Measurements from ENCODE around the gene HOXA7.

The HOXA7 gene

GRCh38 chr7:27202018-27202861 lies 45.8 kb upstream of the HOXA7 start:
- TF ChIP-seq CTCF (IDR thresholded peaks at IDR 0.05; ENCODE audit: low read depth, low read length, poor library complexity, severe bottlenecking): no peak
- TF ChIP-seq EZH2phosphoT487 (IDR thresholded peaks at IDR 0.05; ENCODE audit: borderline replicate concordance, low read length): no peak
- Histone ChIP-seq H3K4me3 (ENCODE audit: low read length) (no peak overlapping the region), H3K9me2 (replicated peaks; ENCODE audit: control insufficient read depth, low read length) (no peaks in the 10 kb centered on the region), H3K79me2 (ENCODE audit: control insufficient read depth, low read length) (no peaks in the 10 kb centered on the region), H3K4me2 (ENCODE audit: low read length) (no peak overlapping the region), H3K36me3 (ENCODE audit: control insufficient read depth, low read length) (no peaks in the 10 kb centered on the region), H4K20me1 (ENCODE audit: control insufficient read depth, insufficient read depth, low read depth, low read length) (peaks cover 4% of the 10 kb centered on the region; the same call in 1 of the 2 replicates), H3K4me1 (ENCODE audit: control insufficient read depth, low read length) (peaks cover 15% of the 10 kb centered on the region), H3K9me3 (ENCODE audit: control insufficient read depth, insufficient read depth, low read length) (no peaks in the 10 kb centered on the region), H3K27ac (ENCODE audit: low read depth, low read length) (no peak overlapping the region), H3F3A (ENCODE audit: control insufficient read depth, insufficient read depth) (no peaks in the 10 kb centered on the region), H3K27me3 (ENCODE audit: control insufficient read depth, low read length) (peaks cover 88% of the 10 kb centered on the region)

GRCh38 chr7:27201580-27202017 lies 45.1 kb upstream of the HOXA7 start:
- Histone ChIP-seq H3K4me1 (ENCODE audit: control insufficient read depth, low read length) (peaks cover 15% of the 10 kb centered on the region), H3K27me3 (ENCODE audit: control insufficient read depth, low read length) (peaks cover 87% of the 10 kb centered on the region), H3K4me2 (ENCODE audit: low read length) (peak overlapping the region; percentile 88; the same call in 1 of the 2 replicates), H3K4me3 (ENCODE audit: low read length) (peak overlapping the region; percentile 75; the same call in 1 of the 2 replicates), H4K20me1 (ENCODE audit: control insufficient read depth, insufficient read depth, low read depth, low read length) (peaks cover 4% of the 10 kb centered on the region; the same call in 1 of the 2 replicates), H3K36me3 (ENCODE audit: control insufficient read depth, low read length) (no peaks in the 10 kb centered on the region), H3F3A (ENCODE audit: control insufficient read depth, insufficient read depth) (peaks cover under 1% of the 10 kb centered on the region; the same call in 1 of the 2 replicates), H3K9me2 (replicated peaks; ENCODE audit: control insufficient read depth, low read length) (no peaks in the 10 kb centered on the region), H3K9me3 (ENCODE audit: control insufficient read depth, insufficient read depth, low read length) (no peaks in the 10 kb centered on the region), H3K79me2 (ENCODE audit: control insufficient read depth, low read length) (no peaks in the 10 kb centered on the region), H3K27ac (ENCODE audit: low read depth, low read length) (no peak overlapping the region)
- TF ChIP-seq CTCF (IDR thresholded peaks at IDR 0.05; ENCODE audit: low read depth, low read length, poor library complexity, severe bottlenecking): no peak
- no peak for TF ChIP-seq EZH2phosphoT487 (IDR thresholded peaks at IDR 0.05; ENCODE audit: borderline replicate concordance, low read length)

GRCh38 chr7:27200761-27201579 lies 44.5 kb upstream of the HOXA7 start:
- peaks cover 4% of the 10 kb centered on the region; the same call in 1 of the 2 replicates for H4K20me1 ChIP-seq (ENCODE audit: control insufficient read depth, insufficient read depth, low read depth, low read length)
- no peak for TF ChIP-seq CTCF (IDR thresholded peaks at IDR 0.05; ENCODE audit: low read depth, low read length, poor library complexity, severe bottlenecking)
- TF ChIP-seq EZH2phosphoT487 (IDR thresholded peaks at IDR 0.05; ENCODE audit: borderline replicate concordance, low read length): no peak; the same call in 1 of the 2 replicates
- no peak overlapping the region for H3K27ac ChIP-seq (ENCODE audit: low read depth, low read length)
- H3K4me3 ChIP-seq (ENCODE audit: low read length): peak overlapping the region; percentile 75
- peak overlapping the region; percentile 88 for H3K4me2 ChIP-seq (ENCODE audit: low read length)
- no peaks in the 10 kb centered on the region for H3K79me2 ChIP-seq (ENCODE audit: control insufficient read depth, low read length)
- no peaks in the 10 kb centered on the region for H3K36me3 ChIP-seq (ENCODE audit: control insufficient read depth, low read length)
- H3K9me3 ChIP-seq (ENCODE audit: control insufficient read depth, insufficient read depth, low read length): no peaks in the 10 kb centered on the region
- H3K4me1 ChIP-seq (ENCODE audit: control insufficient read depth, low read length): peaks cover 18% of the 10 kb centered on the region
- peaks cover 85% of the 10 kb centered on the region for H3K27me3 ChIP-seq (ENCODE audit: control insufficient read depth, low read length)
- H3F3A ChIP-seq (ENCODE audit: control insufficient read depth, insufficient read depth): peaks cover 2% of the 10 kb centered on the region; the same call in 1 of the 2 replicates
- H3K9me2 ChIP-seq (replicated peaks; ENCODE audit: control insufficient read depth, low read length): no peaks in the 10 kb centered on the region
